Right cardiac atrium (tissue), 5 donors: Measurements from ENCODE around the gene DCD. TPM values are rescaled to one million over a fixed set of nuclear protein-coding genes. Genes with fewer than 3 reads are reported as not detected.

Experiments used
- polyA plus RNA-seq: library from polyadenylated mRNA; stranded (reverse); fragments of 200-250 nt; gene quantifications from one replicate; pipeline ENCODE4 v1.2.3, GENCODE V29; 2013
- total RNA-seq, 4 donors: library from RNA; stranded (reverse); fragmentation: NEBNext Ultra II Directional; extraction: Animal tissue kit (Norgen Biotek cat#: 25700); gene quantifications; one replicate each; pipeline ENCODE4 v1.2.1, GENCODE V29; 2021
- donor health status: healthy with polysubstance abuse.
- donor health status: DM: no; HTN: yes; CAD: no.
- donor health status: DM: no; HTN: no; CAD: no.
- donor health status: DM: no; HTN: yes; CAD: no; lungs with severe emphysema.
- donor health status: DM: yes; HTN: yes; CAD: no.

The DCD gene
- total and polyA plus RNA-seq, 5 donors, result not detected

Other genes starting within 250 kb of the DCD start
- 100 to 1,000 TPM in 1 of 4 donors, 10 to 100 TPM in 3; 57.0 to 141 (median 60.2) TPM for gene ITGA5, start 229.1 kb downstream of the DCD start, total RNA-seq
- 49.3 TPM for gene ITGA5, start 229.1 kb downstream of the DCD start, polyA plus RNA-seq
- under 1 TPM in 1 of 4 donors, not detected in 3; 0.79 TPM for gene GTSF1, start 174.8 kb downstream of the DCD start, total RNA-seq
- not detected for gene GTSF1, start 174.8 kb downstream of the DCD start, polyA plus RNA-seq
- gene NCKAP1L, start 150.6 kb downstream of the DCD start, total RNA-seq, result 10 to 100 TPM in 2 of 4 donors, 1 to 10 TPM in 2; 7.0 to 13.0 (median 10.3) TPM
- 1.1 TPM for gene NCKAP1L, start 150.6 kb downstream of the DCD start, polyA plus RNA-seq
- 1 to 10 TPM; 1.0 to 3.1 (median 1.6) TPM for gene PDE1B, start 98.8 kb downstream of the DCD start, total RNA-seq
- 2.6 TPM for gene PDE1B, start 98.8 kb downstream of the DCD start, polyA plus RNA-seq
- 100 to 1,000 TPM; 122 to 190 (median 161) TPM for gene PPP1R1A, start 59.7 kb downstream of the DCD start, total RNA-seq
- 210 TPM for gene PPP1R1A, start 59.7 kb downstream of the DCD start, polyA plus RNA-seq
- gene LACRT, start 13.5 kb downstream of the DCD start, total RNA-seq, result not detected
- gene LACRT, start 13.5 kb downstream of the DCD start, polyA plus RNA-seq, result not detected
- gene MUCL1, start 206.2 kb upstream of the DCD start, total RNA-seq, result 1 to 10 TPM in 1 of 4 donors, not detected in 3; 1.1 TPM
- 1.5 TPM for gene MUCL1, start 206.2 kb upstream of the DCD start, polyA plus RNA-seq